Activated T-helper 9 cell treated with anti-CD3 and anti-CD28 coated beads, Interleukin-2, amount 50 U/mL, for 16 hours (primary cell): ENCODE data around the gene SDK2.

Source experiments
- DNase-seq: peaks from one replicate; pipeline ENCODE4 v3.0.0-alpha.2; 2020; ENCODE audit warnings: low read depth

Gene SDK2

GRCh38 chr17:73452009-73452408 is 192.2 kb downstream of the SDK2 start:
- DNase-seq, result no peak

GRCh38 chr17:73447319-73447718 is 196.9 kb downstream of the SDK2 start:
- DNase-seq, result no peak

GRCh38 chr17:73446617-73447016 is 197.6 kb downstream of the SDK2 start:
- DNase-seq, result no peak

GRCh38 chr17:73445466-73445865 is 198.8 kb downstream of the SDK2 start:
- DNase-seq, result no peak

- DNase-seq, result no peak
These were observed 200.2 kb downstream of the SDK2 start for GRCh38 chr17:73444021-73444420.

- no peak for DNase-seq
These were observed 204.6 kb downstream of the SDK2 start for GRCh38 chr17:73439597-73439996.

- DNase-seq, result no peak
These were observed 206.4 kb downstream of the SDK2 start for GRCh38 chr17:73437826-73438225.

- DNase-seq, result no peak
These were observed 207.3 kb downstream of the SDK2 start for GRCh38 chr17:73436954-73437353.

GRCh38 chr17:73435412-73435811 is 208.8 kb downstream of the SDK2 start:
- no peak for DNase-seq

- no peak for DNase-seq
These were observed 210.1 kb downstream of the SDK2 start for GRCh38 chr17:73434154-73434553.

- no peak for DNase-seq
These were observed 210.7 kb downstream of the SDK2 start for GRCh38 chr17:73433501-73433900.

- DNase-seq, result no peak
These were observed 211.5 kb downstream of the SDK2 start for GRCh38 chr17:73432624-73433190.

GRCh38 chr17:73431401-73432205 is 212.6 kb downstream of the SDK2 start:
- DNase-seq, result no peak

- no peak for DNase-seq
These were observed 213.4 kb downstream of the SDK2 start for GRCh38 chr17:73430848-73431247.

- no peak for DNase-seq
These were observed 214.0 kb downstream of the SDK2 start for GRCh38 chr17:73430165-73430680.

GRCh38 chr17:73429440-73430164 is 214.6 kb downstream of the SDK2 start:
- peak; percentile 76 for DNase-seq

- DNase-seq, result no peak
These were observed 217.0 kb downstream of the SDK2 start for GRCh38 chr17:73427198-73427597.

GRCh38 chr17:73424571-73424970 is 219.7 kb downstream of the SDK2 start:
- DNase-seq, result no peak

- DNase-seq, result no peak
These were observed 220.4 kb downstream of the SDK2 start for GRCh38 chr17:73423806-73424205.

GRCh38 chr17:73423159-73423715 is 221.0 kb downstream of the SDK2 start:
- no peak for DNase-seq

- DNase-seq, result no peak
These were observed 222.1 kb downstream of the SDK2 start for GRCh38 chr17:73422121-73422520.

GRCh38 chr17:73420897-73421296 is 223.3 kb downstream of the SDK2 start:
- no peak for DNase-seq

GRCh38 chr17:73419881-73420280 is 224.4 kb downstream of the SDK2 start:
- no peak for DNase-seq
